Measurements from ENCODE around the gene CNKSR1.

- TF ChIP-seq CTCF (IDR thresholded peaks at IDR 0.05) (no peak), POLR2A (IDR thresholded peaks at IDR 0.05) (no peak)
These were observed 2.8 kb downstream of the CNKSR1 start for GRCh38 chr1:26180010-26180506.
